GM19438 (cell line): Measurements from ENCODE around the gene GPRIN2.

ENCODE experiments used
- ATAC-seq: cut with Tn5 transposase; IDR thresholded peaks from one replicate; pipeline ENCODE4 v1.9.1; 2021; ENCODE audit warnings: low read depth; ENCODE audit not compliant: unreplicated experiment

Gene GPRIN2

GRCh38 chr10:46550076-46550790, 6.2 kb downstream of the GPRIN2 start:
- no peak for ATAC-seq

- no peak for ATAC-seq
Observed at GRCh38 chr10:46549171-46550075, 7.0 kb downstream of the GPRIN2 start.

GRCh38 chr10:46548498-46549090, 7.9 kb downstream of the GPRIN2 start:
- ATAC-seq, result no peak

GRCh38 chr10:46547541-46548497, 8.6 kb downstream of the GPRIN2 start:
- ATAC-seq, result no peak

- no peak for ATAC-seq
Observed at GRCh38 chr10:46546591-46547540, 9.6 kb downstream of the GPRIN2 start.

- no peak for ATAC-seq
Observed at GRCh38 chr10:46545861-46546590, 10.4 kb downstream of the GPRIN2 start.

GRCh38 chr10:46544989-46545791, 11.3 kb downstream of the GPRIN2 start:
- no peak for ATAC-seq

- no peak for ATAC-seq
Observed at GRCh38 chr10:46543466-46544377, 12.7 kb downstream of the GPRIN2 start.

DNA sequence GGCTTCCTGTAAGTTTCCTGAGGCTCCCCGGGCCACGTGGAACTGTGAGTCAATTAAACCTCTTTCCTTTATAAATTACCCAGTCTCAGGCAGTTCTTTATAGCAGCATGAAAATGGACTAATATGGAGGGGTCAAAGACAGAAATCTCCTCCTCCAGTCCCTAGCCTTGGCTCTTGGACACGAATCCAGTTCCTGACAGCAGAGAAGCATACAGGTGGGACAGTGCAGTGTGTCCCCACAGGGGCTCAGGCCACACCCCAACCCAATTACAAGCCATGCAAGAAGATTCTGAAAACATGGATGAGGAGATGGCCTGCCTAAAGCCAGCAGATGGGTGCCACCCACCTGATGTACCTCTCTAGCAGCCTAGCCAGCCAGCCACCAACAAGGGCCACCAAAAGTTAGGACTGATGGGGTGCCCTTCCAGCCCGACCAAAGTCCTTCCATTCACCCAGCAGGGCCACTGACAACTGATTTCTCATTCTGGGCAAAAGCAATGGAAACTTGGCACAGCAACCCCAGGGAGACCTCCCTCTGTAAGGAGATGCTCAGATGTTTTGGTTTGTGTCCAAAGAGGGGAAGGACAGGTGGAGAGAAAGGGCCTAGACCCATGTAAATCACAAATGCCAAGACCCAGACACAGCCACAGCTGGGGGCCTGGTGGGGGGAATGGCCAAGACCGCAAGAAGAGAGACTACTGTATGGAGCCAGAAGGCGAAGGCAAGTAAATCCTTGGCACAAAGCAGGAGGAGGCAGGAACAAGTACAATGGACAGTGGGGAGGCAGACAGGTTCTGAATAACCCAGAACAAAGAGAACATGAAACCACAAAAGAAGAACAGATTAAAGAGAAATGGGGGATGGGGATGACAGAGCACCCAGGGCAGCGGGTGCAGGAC, 13.6 kb downstream of the GPRIN2 start:
- ATAC-seq, result no peak

GRCh38 chr10:46541735-46542566, 14.5 kb downstream of the GPRIN2 start:
- ATAC-seq, result no peak

GRCh38 chr10:46541017-46541661, 15.3 kb downstream of the GPRIN2 start:
- no peak for ATAC-seq

- ATAC-seq, result no peak
Observed at GRCh38 chr10:46540412-46541016, 15.9 kb downstream of the GPRIN2 start.

DNA sequence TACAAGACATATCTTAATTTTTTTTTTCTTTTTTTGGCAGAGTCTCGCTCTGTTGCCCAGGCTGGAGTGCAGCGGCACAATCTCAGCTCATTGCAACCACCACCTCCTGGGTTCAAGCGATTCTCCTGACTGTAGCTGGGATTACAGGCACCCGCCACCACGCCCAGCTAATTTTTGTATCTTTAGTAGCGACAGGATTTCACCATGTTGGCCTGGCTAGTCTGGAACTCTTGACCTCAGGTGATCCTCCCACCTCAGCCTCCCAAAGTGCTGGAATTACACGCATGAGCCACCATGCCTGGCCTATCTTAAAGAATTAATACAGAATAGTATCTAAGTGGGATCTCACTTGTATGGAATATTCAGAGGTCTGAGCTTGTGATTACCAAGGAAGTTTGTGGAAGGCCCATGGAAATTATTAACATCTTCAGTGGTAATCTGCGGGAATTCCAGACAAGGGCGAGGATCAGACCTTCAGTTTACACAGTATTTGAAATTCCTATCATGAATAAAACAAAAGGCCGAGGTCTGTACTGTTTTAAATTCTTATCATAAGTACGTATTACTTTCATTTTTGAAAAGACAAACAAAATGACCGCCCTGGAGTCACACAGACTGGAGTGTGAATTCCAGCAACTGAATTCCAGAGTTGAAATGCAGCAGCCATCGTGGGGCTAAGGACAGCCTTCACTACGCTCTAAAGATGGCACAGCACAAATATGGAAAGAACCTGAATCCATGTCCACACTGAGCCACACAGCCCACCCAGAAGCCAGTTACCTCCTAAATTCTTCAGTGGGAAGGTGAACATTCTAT, 16.7 kb downstream of the GPRIN2 start:
- ATAC-seq, result no peak
